WI38 (cell line): Measurements from ENCODE around the gene SMYD4.
"Not testable (repeated sequence)": the region's sequence is repeated elsewhere in the genome, so short reads cannot be mapped to it uniquely, and the experiment has no call there.

Experiments used
- H3K4me3 ChIP-seq: 2 replicates; pipeline ENCODE4 v1.5.1; 2011; ENCODE audit warnings: low read depth, mild to moderate bottlenecking, control low read depth, low read length
- CTCF ChIP-seq: IDR thresholded peaks from 2 replicates; pipeline ENCODE4 v1.5.1; 2012; ENCODE audit warnings: low read depth, mild to moderate bottlenecking, control low read depth, low read length

Gene SMYD4

DNA sequence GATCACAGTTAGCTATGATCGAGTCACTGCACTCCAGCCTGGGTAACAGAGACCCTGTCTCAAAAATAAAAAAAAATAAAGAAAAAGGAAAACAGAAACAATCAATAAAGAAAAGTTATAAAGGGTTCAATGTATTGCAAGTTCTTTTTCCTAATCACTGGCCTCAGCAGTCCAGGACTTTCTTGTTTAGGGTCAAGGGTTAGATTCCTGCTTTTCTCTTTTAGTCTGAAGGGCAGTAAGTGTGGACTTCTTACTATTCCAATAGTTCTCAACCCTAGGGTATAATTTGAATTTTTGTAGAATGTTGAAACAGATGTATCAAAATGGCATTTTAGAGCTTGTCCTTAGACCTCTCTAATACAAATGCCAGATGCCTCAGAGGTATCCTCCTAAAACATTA, 27.3 kb downstream of the SMYD4 start:
- no peak overlapping the region for H3K4me3 ChIP-seq
- TF ChIP-seq CTCF, result no peak

DNA sequence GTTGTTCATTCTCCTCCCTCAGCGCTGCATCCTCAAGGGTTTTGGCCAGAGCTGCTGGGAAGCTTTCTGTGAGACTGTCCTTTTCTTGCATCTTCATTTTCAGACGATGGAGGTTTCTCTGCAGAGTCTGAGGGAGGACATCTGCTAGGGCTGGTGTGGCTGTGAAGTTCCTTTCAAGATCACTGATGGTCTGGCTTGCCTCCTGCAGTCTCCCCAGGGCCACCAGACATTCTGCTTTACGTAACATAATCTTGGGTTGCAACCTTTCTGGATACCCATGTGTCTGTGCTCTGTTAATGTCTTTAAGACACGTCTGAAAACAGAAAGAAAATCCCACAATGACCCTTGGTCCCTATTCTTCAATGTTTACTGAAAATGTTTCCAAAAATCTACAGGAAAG, 29.0 kb downstream of the SMYD4 start:
- no peak overlapping the region for H3K4me3 ChIP-seq
- TF ChIP-seq CTCF, result no peak

GRCh38 chr17:1800240-1800639, 29.5 kb downstream of the SMYD4 start:
- no peak for TF ChIP-seq CTCF

DNA sequence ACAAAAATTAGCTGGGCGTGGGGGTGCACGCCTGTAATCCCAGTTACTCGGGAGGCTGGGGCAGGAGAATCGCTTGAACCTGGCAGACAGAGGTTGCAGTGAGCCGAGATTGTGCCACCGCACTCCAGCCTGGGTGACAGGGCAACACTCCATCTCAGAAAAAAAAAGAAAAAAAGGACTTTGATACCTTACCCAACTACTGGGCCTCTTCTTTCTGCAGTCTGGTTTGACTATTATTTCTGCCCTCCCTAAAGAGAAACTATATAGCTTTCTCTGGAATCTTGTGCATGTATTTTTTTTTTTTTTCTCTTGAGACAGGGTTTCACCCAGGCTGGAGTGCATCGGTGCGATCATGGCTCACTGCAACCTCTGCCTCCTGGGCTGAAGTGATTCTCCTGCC, 31.9 kb downstream of the SMYD4 start:
- H3K4me3 ChIP-seq, result not testable (repeated sequence)

More at GRCh38 chr17:1800240-1800639, 29.5 kb downstream of the SMYD4 start:
- H3K4me3 ChIP-seq, result no peak overlapping the region

DNA sequence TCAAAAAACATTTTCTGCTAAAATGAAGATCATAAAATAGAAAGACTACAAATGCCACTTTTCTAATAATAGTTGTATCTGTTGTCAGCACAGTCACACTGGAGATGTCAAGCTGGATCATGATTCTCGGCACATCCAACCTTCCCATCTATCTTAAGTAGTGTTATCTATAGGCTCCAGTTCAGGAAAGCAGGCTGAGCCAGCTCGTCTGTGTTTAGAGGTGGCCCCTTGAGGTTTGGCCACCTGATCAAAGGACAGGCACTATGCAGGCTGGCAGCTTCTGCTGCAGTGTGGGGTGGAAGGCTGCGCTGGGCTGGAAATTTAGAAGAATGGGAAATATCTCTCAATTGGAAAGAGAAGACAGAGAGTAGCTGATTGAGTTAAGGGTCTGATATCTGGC, 32.4 kb downstream of the SMYD4 start:
- TF ChIP-seq CTCF, result no peak
- no peak overlapping the region for H3K4me3 ChIP-seq

DNA sequence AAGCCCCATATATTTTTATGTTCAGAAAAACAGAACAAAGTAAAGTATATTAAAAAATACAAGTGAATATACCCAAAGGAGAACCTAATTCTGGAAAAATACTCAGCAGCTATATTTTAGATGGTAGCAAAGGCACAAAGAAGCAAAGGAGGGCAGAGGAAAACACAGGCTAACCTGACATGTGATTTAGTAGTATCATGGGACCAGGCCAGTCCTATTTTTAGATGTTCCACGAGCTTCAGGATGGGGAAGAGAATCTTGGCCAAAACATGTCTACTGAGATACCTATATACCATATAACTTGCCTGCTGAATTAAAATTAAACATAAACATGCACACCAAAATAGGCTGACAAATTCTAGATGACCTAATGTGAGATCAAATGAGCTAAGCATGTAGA, 32.9 kb downstream of the SMYD4 start:
- no peak overlapping the region for H3K4me3 ChIP-seq
- TF ChIP-seq CTCF, result no peak

DNA sequence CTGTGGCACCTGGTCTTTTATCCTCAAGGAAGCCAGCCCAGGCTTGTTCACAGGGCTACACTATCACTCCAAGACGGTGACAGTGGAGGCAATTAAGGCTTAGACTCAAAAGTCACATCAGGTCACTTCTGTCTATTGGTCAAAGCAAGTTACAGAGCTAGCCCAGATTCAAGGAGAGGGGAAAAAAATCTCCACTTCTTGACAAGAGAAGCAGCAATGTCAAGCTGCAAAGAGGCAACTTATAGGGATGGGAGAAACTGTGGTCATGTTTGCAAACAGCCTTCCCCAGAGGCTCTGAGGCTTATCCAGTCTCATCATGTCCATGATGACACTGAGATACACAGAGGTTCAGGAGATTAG, 36.3 kb downstream of the SMYD4 start:
- no peak overlapping the region for H3K4me3 ChIP-seq
- no peak for TF ChIP-seq CTCF
